Stimulated activated naive CD8-positive, alpha-beta T cell treated with anti-CD3 and anti-CD28 coated beads, Interleukin-15, amount 100 ng/mL, for 72 hours (primary cell): ENCODE data around the gene KRTAP5-1.
"Not testable (repeated sequence)": the region's sequence is repeated elsewhere in the genome, so short reads cannot be mapped to it uniquely, and the experiment has no call there.

Experiments
- ATAC-seq: fragments of 150-1000 bp; cut with Tn5 transposase; 2 replicates; pipeline ENCODE4 v1.10.0; 2021; ENCODE audit warnings: mild to moderate bottlenecking, moderate library complexity
- DNase-seq, 2 donors: peaks; one replicate each; pipeline ENCODE4 v3.0.0; 2021 to 2022
- H3K27ac Mint-ChIP-seq, 2 donors: one replicate each; pipeline ENCODE4 v1.8.0; 2022; ENCODE audit warnings: mild to moderate bottlenecking in 2 of 2, mixed read lengths in 2 of 2, moderate library complexity in 2 of 2
- H3K27me3 Mint-ChIP-seq: one replicate; pipeline ENCODE4 v1.8.0; 2022; ENCODE audit warnings: mixed read lengths
- H3K4me1 Mint-ChIP-seq: one replicate; pipeline ENCODE4 v1.8.0; 2022; ENCODE audit warnings: mild to moderate bottlenecking, mixed read lengths
- H3K4me3 Mint-ChIP-seq, 2 donors: one replicate each; pipeline ENCODE4 v1.8.0; 2022; ENCODE audit warnings: mild to moderate bottlenecking in 2 of 2, mixed read lengths in 2 of 2, moderate library complexity in 1 of 2
- H3K9me3 Mint-ChIP-seq, 2 donors: one replicate each; pipeline ENCODE4 v1.8.0; 2022; ENCODE audit warnings: mixed read lengths in 2 of 2

Gene KRTAP5-1

GRCh38 chr11:1584661-1585370 lies at the start of gene KRTAP5-1:
KRTAP5-1 (minus strand) TSS chr11:1585283; CDS start chr11:1585249, 34 bp downstream.
- peak within 1 kb of the TSS in 1 of 2 donors; percentile 27 for H3K27ac Mint-ChIP-seq

GRCh38 chr11:1633864-1634263 lies 48.8 kb upstream of the KRTAP5-1 start:
- Mint-ChIP-seq H3K9me3 (no peaks in the 10 kb centered on the region), H3K4me3 (no peak overlapping the region), H3K27me3 (peaks cover 65% of the 10 kb centered on the region), H3K4me1 (peaks cover 16% of the 10 kb centered on the region), H3K27ac (no peak overlapping the region)
- DNase-seq (no peak), ATAC-seq (no peak)

More at GRCh38 chr11:1584661-1585370, at the start of gene KRTAP5-1:
- not testable (repeated sequence) for DNase-seq, H3K4me3 Mint-ChIP-seq, ATAC-seq
- Mint-ChIP-seq H3K27me3 (peaks cover 53% of the 10 kb centered on the region), H3K4me1 (peaks cover 31% of the 10 kb centered on the region), H3K9me3 (peaks cover 5 to 16% of the 10 kb centered on the region in 2 donors)

- DNase-seq, result no peak
- peaks cover 67% of the 10 kb centered on the region for H3K27me3 Mint-ChIP-seq
- H3K27ac Mint-ChIP-seq, result no peak overlapping the region
- no peak for ATAC-seq
- no peak overlapping the region for H3K4me3 Mint-ChIP-seq
- no peaks in the 10 kb centered on the region for H3K9me3 Mint-ChIP-seq
- H3K4me1 Mint-ChIP-seq, result peaks cover 18% of the 10 kb centered on the region
These were observed 47.1 kb upstream of the KRTAP5-1 start for GRCh38 chr11:1632053-1632714.

- ATAC-seq (no peak), DNase-seq (no peak)
- Mint-ChIP-seq H3K27me3 (peaks cover 71% of the 10 kb centered on the region), H3K4me1 (peaks cover 18% of the 10 kb centered on the region), H3K27ac (no peak overlapping the region), H3K4me3 (no peak overlapping the region), H3K9me3 (no peaks in the 10 kb centered on the region)
These were observed 46.0 kb upstream of the KRTAP5-1 start for GRCh38 chr11:1631066-1631568.

GRCh38 chr11:1630271-1630670 lies 45.2 kb upstream of the KRTAP5-1 start:
- H3K9me3 Mint-ChIP-seq, result no peaks in the 10 kb centered on the region
- no peak overlapping the region for H3K4me3 Mint-ChIP-seq
- H3K4me1 Mint-ChIP-seq, result peaks cover 18% of the 10 kb centered on the region
- DNase-seq (no peak), ATAC-seq (no peak)
- peaks cover 66% of the 10 kb centered on the region for H3K27me3 Mint-ChIP-seq
- no peak overlapping the region for H3K27ac Mint-ChIP-seq

GRCh38 chr11:1629326-1630185 lies 44.5 kb upstream of the KRTAP5-1 start, which contains the start of gene KRTAP5-5:
KRTAP5-5 (plus strand) TSS chr11:1629775; CDS start chr11:1629841, 66 bp downstream.
- ATAC-seq (no peak), DNase-seq (no peak)
- Mint-ChIP-seq H3K4me3 (no peak within 1 kb of the TSS), H3K4me1 (peaks cover 18% of the 10 kb centered on the region), H3K27ac (no peak within 1 kb of the TSS), H3K27me3 (peaks cover 63% of the 10 kb centered on the region), H3K9me3 (no peaks in the 10 kb centered on the region)

GRCh38 chr11:1628506-1629325 lies 43.6 kb upstream of the KRTAP5-1 start:
- DNase-seq, result peak; percentile 58 to 64
- Mint-ChIP-seq H3K4me1 (peaks cover 18% of the 10 kb centered on the region), H3K9me3 (no peaks in the 10 kb centered on the region), H3K27ac (no peak overlapping the region), H3K4me3 (no peak overlapping the region), H3K27me3 (peaks cover 58% of the 10 kb centered on the region)
- peak; percentile 87 for ATAC-seq

- no peak for ATAC-seq
- no peak for DNase-seq
- Mint-ChIP-seq H3K9me3 (no peaks in the 10 kb centered on the region), H3K4me3 (no peak overlapping the region), H3K27ac (no peak overlapping the region), H3K27me3 (peaks cover 39% of the 10 kb centered on the region), H3K4me1 (peaks cover 6% of the 10 kb centered on the region)
These were observed 40.5 kb upstream of the KRTAP5-1 start for GRCh38 chr11:1625541-1625940.

GRCh38 chr11:1624621-1625020 lies 39.5 kb upstream of the KRTAP5-1 start:
- DNase-seq, result no peak
- Mint-ChIP-seq H3K27ac (no peak overlapping the region), H3K27me3 (peaks cover 38% of the 10 kb centered on the region), H3K4me3 (no peak overlapping the region), H3K9me3 (no peaks in the 10 kb centered on the region), H3K4me1 (peaks cover 7% of the 10 kb centered on the region)
- no peak for ATAC-seq

GRCh38 chr11:1623716-1624115 lies 38.6 kb upstream of the KRTAP5-1 start:
- no peak for ATAC-seq
- peak overlapping the region in 1 of 2 donors; percentile 67 for H3K27ac Mint-ChIP-seq
- H3K27me3 Mint-ChIP-seq, result peaks cover 31% of the 10 kb centered on the region
- no peak overlapping the region for H3K4me3 Mint-ChIP-seq
- H3K4me1 Mint-ChIP-seq, result peaks cover 7% of the 10 kb centered on the region
- H3K9me3 Mint-ChIP-seq, result no peaks in the 10 kb centered on the region
- DNase-seq, result no peak

- DNase-seq, result no peak
- Mint-ChIP-seq H3K4me3 (no peak within 1 kb of the TSS), H3K27me3 (peaks cover 44% of the 10 kb centered on the region), H3K9me3 (no peaks in the 10 kb centered on the region), H3K4me1 (peaks cover 6% of the 10 kb centered on the region), H3K27ac (no peak within 1 kb of the TSS)
- ATAC-seq, result no peak
These were observed 37.0 kb upstream of the KRTAP5-1 start, which contains the start of gene KRTAP5-4 for GRCh38 chr11:1622086-1622485. KRTAP5-4 (minus strand) TSS chr11:1622138; CDS start chr11:1622093, 45 bp downstream.

GRCh38 chr11:1619449-1619848 lies 34.4 kb upstream of the KRTAP5-1 start:
- H3K27me3 Mint-ChIP-seq, result peaks cover 47% of the 10 kb centered on the region
- H3K4me1 Mint-ChIP-seq, result peaks cover 6% of the 10 kb centered on the region
- DNase-seq (no peak), ATAC-seq (peak; percentile 67)
- no peak overlapping the region for H3K4me3 Mint-ChIP-seq
- H3K9me3 Mint-ChIP-seq, result no peaks in the 10 kb centered on the region
- H3K27ac Mint-ChIP-seq, result no peak overlapping the region

- Mint-ChIP-seq H3K27me3 (peaks cover 53% of the 10 kb centered on the region), H3K4me3 (no peak overlapping the region), H3K27ac (no peak overlapping the region), H3K4me1 (peaks cover 6% of the 10 kb centered on the region), H3K9me3 (no peaks in the 10 kb centered on the region)
- no peak for DNase-seq
- ATAC-seq, result no peak
These were observed 33.1 kb upstream of the KRTAP5-1 start for GRCh38 chr11:1618231-1618630.

- no peak for ATAC-seq
- H3K4me3 Mint-ChIP-seq, result no peak within 1 kb of the TSS
- no peak within 1 kb of the TSS for H3K27ac Mint-ChIP-seq
- H3K4me1 Mint-ChIP-seq, result peaks cover 13% of the 10 kb centered on the region
- no peaks in the 10 kb centered on the region for H3K9me3 Mint-ChIP-seq
- no peak for DNase-seq
- H3K27me3 Mint-ChIP-seq, result peaks cover 43% of the 10 kb centered on the region
These were observed 23.3 kb upstream of the KRTAP5-1 start, which contains the start of gene KRTAP5-3 for GRCh38 chr11:1608363-1608762. KRTAP5-3 (minus strand) TSS chr11:1608463; CDS start chr11:1608385, 78 bp downstream.
